ENCODE data around the gene PDZRN3.

DNA sequence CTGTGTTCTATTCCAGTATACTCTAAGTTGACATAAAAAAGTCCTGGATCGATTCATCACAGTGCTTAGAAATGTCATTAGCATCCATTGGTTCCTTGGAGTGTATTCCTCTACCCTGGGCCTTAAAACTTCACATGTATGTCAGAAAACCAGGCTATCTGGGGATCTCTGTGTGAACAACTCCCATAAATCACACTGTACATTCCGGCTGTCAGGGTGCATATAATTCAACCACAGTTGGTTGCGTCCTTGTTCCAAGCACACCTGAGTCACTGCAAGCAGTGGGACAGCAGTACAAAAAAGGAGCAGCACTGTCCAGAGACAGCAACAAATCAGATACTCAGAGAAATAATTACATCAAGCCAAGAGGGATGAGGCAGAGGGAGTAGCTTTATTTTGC is 52.4 kb downstream of the PDZRN3 start:
- TF ChIP-seq CTCF (IDR thresholded peaks at IDR 0.05 in 2 of 3, conservative IDR thresholded peaks at IDR 0.05 in 1 of 3; ENCODE audit: borderline replicate concordance in 1 of 3, insufficient read depth in 1 of 3, low read depth in 2 of 3, low read length in 2 of 3) (no peak), JUND (IDR thresholded peaks at IDR 0.05) (no peak), ZBTB33 (IDR thresholded peaks at IDR 0.05; ENCODE audit: extremely low read depth, insufficient replicate concordance, low read length) (no peak), EZH2phosphoT487 (IDR thresholded peaks at IDR 0.05; ENCODE audit: borderline replicate concordance) (no peak), MAX (IDR thresholded peaks at IDR 0.05) (no peak), EZH2 (IDR thresholded peaks at IDR 0.05) (no peak), CEBPB (IDR thresholded peaks at IDR 0.05; ENCODE audit: low read depth) (no peak), POLR2A (IDR thresholded peaks at IDR 0.05; ENCODE audit: borderline replicate concordance, extremely low read depth, insufficient read depth, insufficient read length) (no peak)
- TF ChIP-seq, protein P1, sequence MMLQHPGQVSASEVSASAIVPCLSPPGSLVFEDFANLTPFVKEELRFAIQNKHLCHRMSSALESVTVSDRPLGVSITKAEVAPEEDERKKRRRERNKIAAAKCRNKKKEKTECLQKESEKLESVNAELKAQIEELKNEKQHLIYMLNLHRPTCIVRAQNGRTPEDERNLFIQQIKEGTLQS (IDR thresholded peaks at IDR 0.05), result no peak

Measured in HCT116 (cell line).